HepG2 (cell line): ENCODE measurements around the gene DHRS4L2. TPM values are rescaled to one million over a fixed set of nuclear protein-coding genes. Genes with fewer than 3 reads are reported as not detected.

ENCODE experiments used
- ARID4A ChIP-seq: sonication (generic); formaldehyde crosslinking; IDR thresholded peaks from 2 replicates; pipeline ENCODE4 v1.5.0; 2020; ENCODE audit warnings: mild to moderate bottlenecking, missing genetic modification reagents, borderline replicate concordance
- HOMEZ ChIP-seq: IDR thresholded peaks from 2 replicates; pipeline ENCODE4 v1.6.1; 2016; ENCODE audit warnings: low read depth
- MTF1 ChIP-seq: sonication (generic); formaldehyde crosslinking; IDR thresholded peaks from 2 replicates; pipeline ENCODE4 v1.5.0; 2020; ENCODE audit warnings: missing genetic modification reagents
- PLRG1 ChIP-seq: fragments of 450-650 bp; conservative IDR thresholded peaks from 2 replicates; pipeline ENCODE4 v1.6.1; 2016
- PREB ChIP-seq: sonication (generic); formaldehyde crosslinking; IDR thresholded peaks from 2 replicates; pipeline ENCODE4 v1.4.0; 2020; ENCODE audit warnings: missing genetic modification reagents
- RFXANK ChIP-seq: IDR thresholded peaks from 2 replicates; pipeline ENCODE4 v1.6.1; 2016
- TRIM24 ChIP-seq: sonication (generic); formaldehyde crosslinking; IDR thresholded peaks from 2 replicates; pipeline ENCODE4 v1.8.0; 2022; ENCODE audit warnings: mild to moderate bottlenecking, missing genetic modification reagents
- YY1 ChIP-seq: IDR thresholded peaks from 2 replicates; pipeline ENCODE4 v1.6.1; 2011; ENCODE audit warnings: low read length, low read depth, moderate library complexity, mild to moderate bottlenecking; ENCODE audit not compliant: insufficient read depth, insufficient replicate concordance
- ZBTB33 ChIP-seq: sonication (generic); formaldehyde crosslinking; IDR thresholded peaks from 2 replicates; pipeline ENCODE4 v1.4.0; 2020; ENCODE audit warnings: missing genetic modification reagents
- ZBTB34 ChIP-seq: sonication (generic); formaldehyde crosslinking; IDR thresholded peaks from 2 replicates; pipeline ENCODE4 v1.8.0; 2022; ENCODE audit warnings: mild to moderate bottlenecking, missing genetic modification reagents
- ZFX ChIP-seq: sonication (generic); formaldehyde crosslinking; IDR thresholded peaks from 2 replicates; pipeline ENCODE4 v1.4.0; 2020; ENCODE audit warnings: mild to moderate bottlenecking, low read depth, missing genetic modification reagents, moderate library complexity
- ZMYM4 ChIP-seq: sonication (generic); formaldehyde crosslinking; IDR thresholded peaks from 2 replicates; pipeline ENCODE4 v1.8.1; 2023; ENCODE audit warnings: mild to moderate bottlenecking, missing genetic modification reagents
- ZNF720 ChIP-seq: sonication (generic); formaldehyde crosslinking; IDR thresholded peaks from 2 replicates; pipeline ENCODE4 v1.4.0; 2020; ENCODE audit warnings: missing genetic modification reagents
- ZNF746 ChIP-seq: sonication (generic); formaldehyde crosslinking; IDR thresholded peaks from 2 replicates; pipeline ENCODE4 v1.8.0; 2022; ENCODE audit warnings: mild to moderate bottlenecking, missing genetic modification reagents
- ZNF883 ChIP-seq: sonication (generic); formaldehyde crosslinking; IDR thresholded peaks from 2 replicates; pipeline ENCODE4 v1.5.1; 2020; ENCODE audit warnings: mild to moderate bottlenecking, missing genetic modification reagents; ENCODE audit errors: not compliant biosample characterization
- ZSCAN30 ChIP-seq: sonication (generic); formaldehyde crosslinking; IDR thresholded peaks from 2 replicates; pipeline ENCODE4 v1.5.0; 2020; ENCODE audit warnings: mild to moderate bottlenecking, missing genetic modification reagents
- polyA plus RNA-seq, 8 experiments: library from polyadenylated mRNA; depleted of rRNA in 3 of 8; stranded (reverse) in 7 of 8; unstranded in 1 of 8; fragments of >200 nt; fragmentation: Illumina TruSeq in 4 of 8; extraction: Trizol in 4 of 8; gene quantifications; 2 replicates each; pipeline versions ENCODE4 v1.2.1 to v1.2.3, GENCODE V29; 2011 to 2016; ENCODE audit warnings: low read depth in 4 of 8, missing spikeins in 1 of 8, mixed read lengths in 1 of 8; ENCODE audit not compliant: insufficient read depth in 1 of 8
- total RNA-seq, 5 experiments: library from RNA; depleted of rRNA; stranded (reverse); fragments of >200 nt; fragmentation: Illumina TruSeq; extraction: Trizol; gene quantifications; 2 replicates each; pipeline ENCODE4 v1.2.3, GENCODE V29; 2016; ENCODE audit warnings: low read depth in 1 of 5

DHRS4L2 gene
- total and polyA plus RNA-seq, 2 of the 13 experiments (the other 11 are each of a cell fraction or from before 2014, with no cell fraction given) = 24.7 to 38.2 TPM

- no peak for TF ChIP-seq ZNF746 (CRISPR knock-in tag)
- peak; percentile 62; the same call in 1 of the 2 replicates for TF ChIP-seq ZBTB33 (CRISPR knock-in tag)
- TF ChIP-seq YY1 = no peak
- no peak for TF ChIP-seq PLRG1
- peak; percentile 93 for TF ChIP-seq HOMEZ (CRISPR knock-in tag)
- TF ChIP-seq ZNF883 = peak; percentile 37
- peak; percentile 89 for TF ChIP-seq RFXANK (CRISPR knock-in tag)
- TF ChIP-seq ZBTB34 (CRISPR knock-in tag) = no peak
- TF ChIP-seq TRIM24 = no peak
- TF ChIP-seq ZMYM4 = peak; percentile 67; the same call in 1 of the 2 replicates
- peak; percentile 27; the same call in 1 of the 2 replicates for TF ChIP-seq ZFX (CRISPR knock-in tag)
- no peak for TF ChIP-seq ZSCAN30 (CRISPR knock-in tag)
- no peak for TF ChIP-seq PREB (CRISPR knock-in tag)
- TF ChIP-seq ZNF720 (CRISPR knock-in tag) = no peak
- TF ChIP-seq MTF1 (CRISPR knock-in tag) = peak; percentile 14; the same call in 1 of the 2 replicates
- TF ChIP-seq ARID4A (CRISPR knock-in tag) = peak; percentile 58; the same call in 1 of the 2 replicates
Measured at GRCh38 chr14:24013654-24014514, 25.2 kb downstream of the DHRS4L2 start (continued).
